HG03558 (cell line): ENCODE measurements around the gene FIS1.
"Not testable (repeated sequence)": the region's sequence is repeated elsewhere in the genome, so short reads cannot be mapped to it uniquely, and the experiment has no call there.

Source experiments
- ATAC-seq: cut with Tn5 transposase; IDR thresholded peaks from one replicate; pipeline ENCODE4 v1.9.1; 2021; ENCODE audit warnings: moderate number of reproducible peaks; ENCODE audit not compliant: unreplicated experiment; ENCODE audit errors: extremely low read depth

The FIS1 gene

DNA sequence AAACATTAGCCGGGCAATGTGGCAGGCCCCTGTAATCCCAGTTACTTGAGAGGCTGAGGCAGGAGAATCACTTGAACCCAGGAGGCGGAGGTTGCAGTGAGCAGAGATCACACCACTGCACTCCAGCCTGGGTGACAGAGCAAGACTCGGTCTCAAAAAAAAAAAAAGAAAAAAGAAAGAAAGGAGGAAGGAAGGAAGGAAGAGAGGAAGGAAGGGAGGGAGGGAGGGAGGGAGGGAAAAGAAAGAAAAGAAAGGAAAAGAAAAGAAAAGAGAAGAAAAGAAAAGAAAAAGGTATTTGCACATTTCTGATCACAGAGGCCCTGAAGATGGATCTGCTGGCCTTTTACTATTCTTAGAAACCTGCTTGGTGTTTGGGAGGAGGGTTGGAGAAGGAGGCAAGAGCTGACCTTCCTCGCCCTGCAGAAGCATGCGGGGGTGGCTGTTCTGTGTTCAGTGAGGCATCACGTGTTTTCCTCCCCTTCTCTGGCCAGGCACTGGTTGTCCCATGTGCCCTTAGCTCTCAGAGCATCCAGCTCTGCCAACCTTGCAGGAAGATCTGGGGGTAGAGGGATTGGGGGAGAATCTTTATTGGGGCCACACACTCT lies 19.3 kb upstream of the FIS1 start:
- not testable (repeated sequence) for ATAC-seq

DNA sequence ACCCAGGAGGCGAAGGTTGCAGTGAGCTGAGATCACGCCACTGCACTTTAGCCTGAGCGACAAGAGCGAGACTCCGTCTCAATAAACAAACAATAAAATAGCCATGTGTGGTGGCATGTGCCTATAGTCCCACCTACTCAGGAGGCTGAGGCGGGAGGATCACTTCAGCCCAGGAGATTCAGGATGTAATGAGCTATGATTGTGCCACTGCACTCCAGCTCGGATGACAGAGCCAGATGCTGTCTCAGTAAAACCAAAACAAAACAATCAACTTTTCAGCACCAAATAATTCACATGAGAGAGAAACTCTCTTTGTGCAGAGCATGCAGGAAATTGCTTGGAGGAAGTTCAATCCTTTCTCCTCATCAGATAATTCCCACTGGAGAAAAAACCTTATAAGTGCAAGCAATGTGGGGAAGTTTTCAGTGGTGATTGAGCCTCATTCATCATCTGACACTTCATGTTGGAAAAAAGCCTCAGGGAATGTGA lies 13.4 kb upstream of the FIS1 start:
- no peak for ATAC-seq

GRCh38 chr7:101255796-101256195 lies 10.9 kb upstream of the FIS1 start:
- ATAC-seq: no peak

- not testable (repeated sequence) for ATAC-seq
These were observed 8.3 kb upstream of the FIS1 start for GRCh38 chr7:101253199-101253598.

- ATAC-seq: peak; percentile 86
These were observed 7.2 kb upstream of the FIS1 start for GRCh38 chr7:101251871-101252659.

- ATAC-seq: no peak
These were observed 5.4 kb upstream of the FIS1 start for GRCh38 chr7:101250324-101250723.

DNA sequence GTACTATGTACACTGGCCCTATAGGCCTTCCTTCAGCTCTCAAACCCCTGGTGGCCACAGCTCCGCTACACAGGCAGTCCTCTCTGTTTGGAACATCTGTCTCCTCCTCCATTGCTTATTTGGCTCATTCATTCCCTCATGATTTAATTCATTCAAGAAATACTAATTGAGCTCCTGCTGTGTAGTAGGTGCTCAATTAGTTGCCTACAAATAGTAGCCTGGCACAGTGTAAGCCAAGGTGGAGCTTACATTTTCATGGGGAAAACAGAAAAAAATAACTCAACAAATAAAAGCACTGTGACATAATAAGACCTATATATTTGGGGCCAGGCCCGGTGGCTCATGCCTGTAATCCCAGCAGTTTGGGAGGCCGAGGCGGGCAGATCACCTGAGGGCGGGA lies 3.4 kb upstream of the FIS1 start:
- ATAC-seq: no peak

DNA sequence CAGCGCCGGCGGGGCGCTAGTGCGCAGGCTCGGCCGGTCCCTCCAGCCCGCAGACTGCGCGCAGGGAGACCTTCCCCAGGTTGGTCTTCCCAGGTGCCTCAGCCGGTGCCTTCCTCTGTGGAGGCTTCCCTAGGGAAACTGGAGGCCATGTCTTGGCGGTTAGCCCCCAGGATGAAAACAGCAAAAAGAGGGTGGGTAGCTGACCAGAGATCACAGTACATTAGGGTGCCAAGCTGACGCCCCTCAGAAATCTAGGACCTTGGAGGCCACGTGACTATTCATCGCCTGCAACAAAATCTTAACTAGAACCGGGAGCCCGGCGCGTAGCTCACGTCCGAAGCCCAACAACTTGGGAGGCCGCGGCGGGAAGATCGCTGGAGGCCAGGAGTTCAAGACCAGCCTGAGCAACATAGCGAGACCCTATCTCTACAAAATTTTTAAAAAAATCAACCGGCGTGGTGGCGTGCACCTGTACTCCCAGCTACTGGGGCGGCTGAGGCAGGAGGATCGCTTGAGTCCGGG lies 327 bp upstream of the FIS1 start:
- ATAC-seq: no peak

GRCh38 chr7:101243646-101244374 lies 1.1 kb downstream of the FIS1 start:
- ATAC-seq: no peak

DNA sequence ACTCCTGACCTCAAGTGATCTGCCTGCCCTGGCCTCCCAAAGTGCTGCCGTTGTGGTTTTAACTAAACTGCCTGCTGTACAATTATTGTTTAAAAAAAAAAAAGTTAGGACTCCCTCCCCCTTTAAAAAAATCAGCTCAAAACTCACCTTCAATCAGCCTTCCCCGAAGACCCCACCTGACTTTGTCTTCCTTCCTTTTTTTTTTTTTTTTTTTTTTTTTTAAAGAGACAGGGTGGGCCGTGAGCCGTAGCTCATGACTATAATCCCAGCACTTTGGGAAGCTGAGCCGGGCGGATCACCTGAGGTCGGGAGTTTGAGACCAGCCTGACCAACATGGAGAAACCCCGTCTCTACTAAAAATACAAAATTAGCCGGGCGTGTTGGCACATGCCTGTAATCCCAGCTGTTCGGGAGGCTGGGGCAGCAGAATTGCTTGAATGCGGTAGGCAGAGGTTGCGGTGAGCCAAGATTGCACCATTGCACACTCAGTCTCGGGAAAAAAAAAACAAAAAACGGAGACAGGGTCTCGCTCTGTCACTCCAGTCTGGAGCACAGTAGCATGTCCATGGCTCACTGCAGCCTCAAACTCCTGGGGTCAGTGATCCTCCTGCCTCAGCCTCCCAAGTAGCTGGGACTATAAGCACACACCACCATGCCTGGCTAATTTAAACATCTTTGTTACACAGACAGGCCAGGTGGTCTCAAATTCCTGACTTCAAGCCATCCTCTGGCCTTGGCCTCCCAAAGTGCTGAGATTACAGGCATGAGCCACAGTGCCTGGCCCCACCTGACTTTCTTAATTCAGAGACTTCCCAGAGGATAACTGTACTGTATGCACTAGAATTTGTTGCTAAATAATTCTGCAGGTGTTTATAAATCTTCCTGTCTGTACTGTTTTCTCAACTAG lies 3.2 kb downstream of the FIS1 start:
- ATAC-seq: no peak

GRCh38 chr7:101241015-101241363 lies 3.9 kb downstream of the FIS1 start:
- ATAC-seq: no peak

DNA sequence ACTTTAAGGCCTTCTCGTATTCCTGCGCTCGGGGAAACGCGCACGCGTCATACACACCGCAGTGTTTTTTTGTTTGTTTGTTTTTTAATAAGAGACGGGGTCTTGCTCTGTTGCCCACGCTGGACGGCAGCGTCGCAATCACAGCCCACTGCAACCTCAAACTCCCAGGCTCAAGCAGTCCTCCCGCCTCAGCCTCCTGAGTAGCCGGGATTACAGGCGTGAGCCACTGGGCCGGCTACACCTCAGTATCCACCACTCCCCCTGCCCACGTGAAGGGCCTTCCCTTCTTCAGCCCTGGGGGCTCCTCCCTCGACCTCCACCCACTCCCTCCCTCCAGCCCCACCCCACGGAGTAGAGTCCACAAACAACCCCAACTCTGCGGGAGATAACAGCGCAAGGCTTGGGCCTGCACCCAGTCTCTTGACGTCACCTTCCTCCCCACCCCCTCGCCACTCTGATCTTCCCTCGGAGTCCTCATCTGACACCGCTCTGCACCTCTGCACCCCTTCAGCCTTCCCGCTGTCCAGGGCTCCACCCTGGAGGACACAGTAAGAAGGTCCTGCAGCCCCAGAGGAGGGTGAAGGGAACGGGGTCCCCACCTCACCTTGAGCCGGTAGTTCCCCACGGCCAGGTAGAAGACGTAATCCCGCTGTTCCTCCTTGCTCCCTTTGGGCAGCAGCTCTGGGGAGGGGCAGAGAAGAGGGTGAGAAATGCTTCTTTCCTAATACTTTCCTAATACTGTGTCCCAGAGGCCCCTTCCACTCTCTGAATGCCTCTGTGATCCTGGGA lies 4.5 kb downstream of the FIS1 start:
- ATAC-seq: no peak

DNA sequence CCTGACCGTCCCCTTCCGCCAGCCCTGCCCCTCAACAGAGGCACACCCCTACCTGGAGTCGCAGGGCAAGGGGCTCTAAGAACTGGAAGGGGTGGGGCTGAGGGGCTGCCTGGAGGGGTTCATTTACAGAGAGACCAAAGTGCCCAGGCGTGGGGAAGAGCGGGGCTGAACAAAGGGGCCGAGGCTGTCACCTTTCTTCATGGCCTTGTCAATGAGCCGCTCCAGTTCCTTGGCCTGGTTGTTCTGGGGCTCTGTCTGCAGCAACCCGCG lies 5.0 kb downstream of the FIS1 start:
- ATAC-seq: no peak

GRCh38 chr7:101239191-101239950 lies 5.5 kb downstream of the FIS1 start:
- ATAC-seq: no peak

DNA sequence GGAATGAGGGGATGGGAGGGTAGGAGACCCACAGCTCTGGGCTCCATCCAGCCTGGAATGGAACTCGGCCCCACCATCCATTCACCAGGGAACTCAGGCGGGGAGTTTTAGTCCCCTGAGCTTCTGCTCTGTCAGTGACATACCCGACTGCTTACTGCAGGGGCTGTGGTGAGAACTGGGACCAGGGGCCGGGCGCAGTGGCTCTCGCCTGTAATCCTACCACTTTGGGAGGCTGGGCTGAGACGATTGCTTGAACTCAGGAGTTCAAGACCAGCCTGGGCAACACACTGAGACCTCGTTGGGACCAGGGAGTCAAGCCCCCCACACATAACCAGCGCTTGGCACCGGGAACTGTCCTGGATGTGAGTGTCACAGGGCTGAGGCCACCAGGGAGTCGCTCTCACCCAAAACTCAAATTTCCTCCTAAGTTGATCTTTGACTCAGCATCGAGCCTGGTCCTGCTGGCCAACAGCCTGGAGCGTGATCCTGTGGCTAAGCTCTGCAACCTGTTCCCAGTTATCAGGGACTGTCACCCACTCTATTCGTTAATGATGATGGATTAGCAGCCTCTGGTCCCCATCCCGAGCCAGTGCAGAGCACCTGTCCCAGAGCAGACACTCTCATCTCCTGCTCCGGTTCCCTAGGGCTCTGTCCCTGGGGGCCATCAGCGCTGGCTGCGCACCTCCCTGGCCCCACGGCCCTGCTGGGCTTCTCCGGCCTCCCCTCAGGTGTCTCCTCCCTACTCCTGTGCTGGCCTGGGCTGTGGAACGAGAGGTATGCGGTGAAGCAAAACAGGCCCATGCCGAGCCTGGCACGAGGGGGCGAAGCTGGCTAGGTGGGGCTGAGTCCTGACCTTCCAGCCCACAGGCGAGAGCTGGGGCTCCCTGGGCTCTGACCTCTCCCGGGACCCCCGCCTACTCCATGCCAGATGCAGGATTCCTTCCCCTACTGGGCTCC lies 6.4 kb downstream of the FIS1 start:
- no peak for ATAC-seq

- no peak for ATAC-seq
These were observed 7.4 kb downstream of the FIS1 start, which contains the start of gene CLDN15 for GRCh38 chr7:101237206-101238067. Gene CLDN15 (minus strand): TSS chr7:101237802. CDS start chr7:101237581, 221 bp downstream.
